Tibial nerve (tissue), 3 donors: Measurements from ENCODE around the gene NPM1.

Experiments used
- CTCF ChIP-seq, 5 experiments: fragments of 200-600 bp in 3 of 5; fragments of 450-650 bp in 2 of 5; sonication (generic) in 3 of 5; IDR thresholded peaks; one replicate each; pipeline ENCODE4 v1.5.1; 2016 to 2019; ENCODE audit warnings: antibody characterized with exemption in 5 of 5, mild to moderate bottlenecking in 3 of 5, moderate library complexity in 2 of 5
- POLR2A ChIP-seq, 2 donors: fragments of 450-650 bp; IDR thresholded peaks; one replicate each; pipeline ENCODE4 v1.6.1; 2017; ENCODE audit warnings: antibody characterized with exemption in 2 of 2, mild to moderate bottlenecking in 2 of 2, moderate library complexity in 2 of 2

GRCh38 chr5:171386861-171387344, 746 bp upstream of the NPM1 start:
- TF ChIP-seq CTCF (IDR thresholded peaks at IDR 0.05) (no peak), POLR2A (IDR thresholded peaks at IDR 0.05) (no peak)
